NCI-H748 treated with DMSO at 0.1 percent for 48 hours (cell line): ENCODE measurements around the gene COL4A2.

Experiments used
- DNase-seq: peaks from one replicate; lab custom pipeline; 2025; lab: John Stamatoyannopoulos, UW

Gene COL4A2

GRCh38 chr13:110422913-110423688 lies 116.0 kb downstream of the COL4A2 start:
- no peak for DNase-seq

- DNase-seq, result no peak
Observed at GRCh38 chr13:110423689-110424302, 116.7 kb downstream of the COL4A2 start.

GRCh38 chr13:110424569-110425443 lies 117.7 kb downstream of the COL4A2 start:
- no peak for DNase-seq

DNA sequence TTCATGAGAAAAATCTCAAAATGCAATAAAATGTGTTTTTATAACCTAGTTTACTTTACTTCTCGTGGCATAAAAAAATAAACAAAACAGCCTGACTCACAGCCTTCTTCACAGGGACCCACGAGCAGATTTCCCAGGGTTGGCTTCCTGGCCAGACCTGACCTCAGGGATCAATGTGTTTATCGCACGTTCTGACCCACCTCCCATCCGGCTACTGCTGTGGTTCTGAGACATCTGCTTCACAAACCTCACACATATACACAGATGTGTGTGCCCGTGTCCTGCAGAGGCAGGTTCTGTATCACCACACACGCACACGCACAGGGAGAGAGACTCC lies 118.3 kb downstream of the COL4A2 start:
- DNase-seq, result no peak

GRCh38 chr13:110426735-110427134 lies 119.7 kb downstream of the COL4A2 start:
- no peak for DNase-seq

GRCh38 chr13:110428313-110428712 lies 121.2 kb downstream of the COL4A2 start:
- DNase-seq, result no peak

GRCh38 chr13:110430391-110431336 lies 123.6 kb downstream of the COL4A2 start:
- no peak for DNase-seq

GRCh38 chr13:110431425-110432294 lies 124.6 kb downstream of the COL4A2 start:
- DNase-seq, result no peak

- no peak for DNase-seq
Observed at GRCh38 chr13:110432522-110432921, 125.4 kb downstream of the COL4A2 start.

GRCh38 chr13:110433014-110433413 lies 125.9 kb downstream of the COL4A2 start:
- DNase-seq, result no peak

DNA sequence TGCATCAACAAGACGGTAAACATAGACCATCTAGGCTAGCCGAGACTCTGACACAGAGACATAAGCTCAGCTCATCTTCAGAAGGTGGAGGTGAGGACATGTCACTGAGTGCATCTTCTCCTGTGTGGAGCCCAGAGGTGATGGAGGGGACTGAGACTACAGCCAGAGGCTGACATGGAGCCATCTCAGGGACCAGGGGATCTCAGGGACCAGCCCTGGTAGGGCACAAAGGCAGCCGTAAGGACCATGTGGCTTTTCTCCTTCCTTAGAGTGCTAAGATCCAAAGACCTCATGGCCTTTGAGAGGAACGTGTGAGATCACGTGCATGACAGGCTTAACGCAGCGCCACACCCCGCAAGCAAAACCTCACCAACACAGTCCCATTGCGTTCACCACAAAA lies 127.5 kb downstream of the COL4A2 start:
- no peak for DNase-seq

GRCh38 chr13:110435331-110435730 lies 128.2 kb downstream of the COL4A2 start:
- no peak for DNase-seq

- DNase-seq, result no peak
Observed at GRCh38 chr13:110436276-110436675, 129.2 kb downstream of the COL4A2 start.

DNA sequence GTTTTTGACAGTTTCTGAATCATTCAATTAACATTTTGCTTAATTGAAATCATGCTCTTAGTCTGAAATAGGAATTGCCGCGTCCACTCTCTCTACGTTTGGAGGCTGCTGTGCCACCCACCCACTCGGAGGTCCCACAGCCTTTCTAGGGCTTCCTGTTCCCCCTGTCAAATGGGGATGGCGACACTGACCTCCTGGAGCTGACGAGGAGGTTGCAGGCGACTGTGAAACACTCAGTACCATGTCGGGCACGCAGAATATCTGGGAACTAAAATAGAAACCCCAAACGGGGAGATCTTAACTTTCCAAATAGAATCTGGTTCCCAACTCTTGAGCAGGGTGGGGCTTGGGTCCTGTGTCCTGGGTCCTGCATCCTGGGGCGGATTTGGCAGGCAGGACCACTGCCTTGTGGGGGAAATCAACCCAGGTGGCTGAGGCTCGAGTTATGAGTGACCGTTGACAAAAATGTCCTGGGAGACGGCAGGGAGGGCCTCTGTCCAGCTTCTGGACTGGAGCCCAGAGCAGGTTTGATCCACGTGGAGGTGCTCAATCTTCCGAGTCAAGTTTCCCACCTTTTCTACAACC lies 129.8 kb downstream of the COL4A2 start:
- DNase-seq, result no peak

DNA sequence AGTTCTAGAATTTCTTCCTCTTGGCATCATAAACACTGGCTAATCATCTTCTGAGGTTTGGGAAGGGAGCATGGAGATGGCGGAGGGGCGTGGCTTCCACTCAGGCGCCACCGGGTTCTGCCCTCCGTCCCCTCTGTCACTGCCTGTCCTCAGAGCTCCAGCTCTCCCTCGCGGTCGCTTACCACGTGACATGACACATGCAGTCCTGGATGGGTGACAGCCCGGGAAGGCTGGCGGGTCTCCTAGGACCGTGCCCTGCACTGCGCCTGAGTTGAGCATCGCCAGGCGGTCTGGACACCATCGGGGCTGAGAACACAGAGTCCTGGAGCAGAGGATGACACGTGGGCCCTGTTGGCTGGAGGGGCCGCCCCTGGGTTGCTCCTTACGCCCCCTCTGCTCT lies 131.1 kb downstream of the COL4A2 start:
- DNase-seq, result no peak

DNA sequence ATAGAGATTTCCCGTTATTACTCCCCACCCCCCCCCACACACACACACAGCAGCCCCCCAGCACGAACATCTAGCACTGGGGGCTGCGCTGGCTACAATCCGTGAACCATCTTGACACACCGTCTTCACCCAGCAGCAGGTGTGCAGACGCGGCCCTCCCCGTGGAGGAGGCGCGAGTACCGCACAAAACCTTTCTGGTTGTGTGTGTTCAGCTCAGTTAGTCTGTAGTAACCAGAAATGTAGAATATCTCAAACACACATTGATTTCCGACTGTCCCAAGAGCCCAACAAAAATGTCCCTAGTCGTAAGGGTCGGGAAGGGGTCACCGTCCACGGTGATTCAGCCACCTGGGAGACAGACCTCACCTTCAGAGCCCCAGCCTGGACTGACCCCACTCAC lies 131.7 kb downstream of the COL4A2 start:
- no peak for DNase-seq

- no peak for DNase-seq
Observed at GRCh38 chr13:110440946-110441731, 134.1 kb downstream of the COL4A2 start.

GRCh38 chr13:110442930-110443621 lies 136.0 kb downstream of the COL4A2 start:
- no peak for DNase-seq
